ENCODE measurements around the gene GABRG3.

GABRG3 gene

GRCh38 chr15:27410996-27411605 lies 440.1 kb downstream of the GABRG3 start:
- H3K27ac ChIP-seq = no peak overlapping the region
- H3K4me3 ChIP-seq (ENCODE audit: low read depth in 1 of 2, low read length in 1 of 2) = no peak overlapping the region
- no peaks in the 10 kb centered on the region for H3K4me1 ChIP-seq (ENCODE audit: control insufficient read depth in 1 of 2, insufficient read depth in 1 of 2, low read depth in 1 of 2, low read length in 1 of 2)
- H3K9me3 ChIP-seq = no peaks in the 10 kb centered on the region
- H3K36me3 ChIP-seq = no peaks in the 10 kb centered on the region
- no peaks in the 10 kb centered on the region for H3K27me3 ChIP-seq
- TF ChIP-seq CTCF (IDR thresholded peaks at IDR 0.05) = no peak

GRCh38 chr15:27412415-27412814 lies 441.4 kb downstream of the GABRG3 start:
- no peak overlapping the region for H3K4me3 ChIP-seq (ENCODE audit: low read depth in 1 of 2, low read length in 1 of 2)
- no peak for TF ChIP-seq CTCF (IDR thresholded peaks at IDR 0.05)
- H3K27me3 ChIP-seq = no peaks in the 10 kb centered on the region
- H3K36me3 ChIP-seq = no peaks in the 10 kb centered on the region
- H3K9me3 ChIP-seq = no peaks in the 10 kb centered on the region
- no peak overlapping the region for H3K27ac ChIP-seq
- no peaks in the 10 kb centered on the region for H3K4me1 ChIP-seq (ENCODE audit: control insufficient read depth in 1 of 2, insufficient read depth in 1 of 2, low read depth in 1 of 2, low read length in 1 of 2)

- H3K27ac ChIP-seq = no peak overlapping the region
- no peaks in the 10 kb centered on the region for H3K4me1 ChIP-seq (ENCODE audit: control insufficient read depth in 1 of 2, insufficient read depth in 1 of 2, low read depth in 1 of 2, low read length in 1 of 2)
- H3K27me3 ChIP-seq = no peaks in the 10 kb centered on the region
- H3K4me3 ChIP-seq (ENCODE audit: low read depth in 1 of 2, low read length in 1 of 2) = no peak overlapping the region
- H3K36me3 ChIP-seq = no peaks in the 10 kb centered on the region
- no peak for TF ChIP-seq CTCF (IDR thresholded peaks at IDR 0.05)
- H3K9me3 ChIP-seq = no peaks in the 10 kb centered on the region
Observed at GRCh38 chr15:27414168-27414870, 443.3 kb downstream of the GABRG3 start.

- Histone ChIP-seq H3K27me3 (no peaks in the 10 kb centered on the region), H3K4me1 (ENCODE audit: control insufficient read depth in 1 of 2, insufficient read depth in 1 of 2, low read depth in 1 of 2, low read length in 1 of 2) (no peaks in the 10 kb centered on the region)
Observed at GRCh38 chr15:27418726-27419125, 447.7 kb downstream of the GABRG3 start.

GRCh38 chr15:27422997-27423396 lies 452.0 kb downstream of the GABRG3 start:
- H3K4me1 ChIP-seq (ENCODE audit: control insufficient read depth in 1 of 2, insufficient read depth in 1 of 2, low read depth in 1 of 2, low read length in 1 of 2) = no peaks in the 10 kb centered on the region
- no peak overlapping the region for H3K27ac ChIP-seq
- no peaks in the 10 kb centered on the region for H3K36me3 ChIP-seq
- no peak for TF ChIP-seq CTCF (IDR thresholded peaks at IDR 0.05)
- no peaks in the 10 kb centered on the region for H3K9me3 ChIP-seq
- no peaks in the 10 kb centered on the region for H3K27me3 ChIP-seq
- H3K4me3 ChIP-seq (ENCODE audit: low read depth in 1 of 2, low read length in 1 of 2) = no peak overlapping the region

More at GRCh38 chr15:27418726-27419125, 447.7 kb downstream of the GABRG3 start:
- H3K36me3 ChIP-seq = no peaks in the 10 kb centered on the region
- no peak overlapping the region for H3K27ac ChIP-seq
- no peak for TF ChIP-seq CTCF (IDR thresholded peaks at IDR 0.05)
- no peaks in the 10 kb centered on the region for H3K9me3 ChIP-seq
- no peak overlapping the region for H3K4me3 ChIP-seq (ENCODE audit: low read depth in 1 of 2, low read length in 1 of 2)
